Endothelial cell of umbilical vein (primary cell): ENCODE data around the gene TMEM184B. TPM values are rescaled to one million over a fixed set of nuclear protein-coding genes. Genes with fewer than 3 reads are reported as not detected.

Source experiments
- BruUV-seq: library from RNA; stranded (reverse); fragments of 400-500 nt; replicated peaks from 2 replicates; lab custom pipeline; 2021; lab: Mats Ljungman, UMichigan
- CTCF ChIA-PET: fragments of 300-600, 350-600 bp; sonication (Branson Sonifier 250); formaldehyde crosslinking; loops from one replicate; lab custom pipeline; 2021; ENCODE audit warnings: antibody characterized with exemption, inconsistent platforms; lab: Charles Lee
- POLR2A ChIA-PET: fragments of 300-600, 350-600 bp; sonication (Branson Sonifier 250); formaldehyde crosslinking; loops from one replicate; lab custom pipeline; 2021; ENCODE audit warnings: antibody characterized with exemption, inconsistent platforms; lab: Charles Lee
- DNase-seq: peaks from one replicate; pipeline ENCODE4 v3.0.0-alpha.2; 2011; ENCODE audit warnings: low read depth, low spot score
- FAIRE-seq: peaks from 2 replicates; lab custom pipeline; 2011; peaks lifted over from hg19 to GRCh38; lab: Jason Lieb, UNC
- H2AFZ ChIP-seq: 2 replicates; pipeline ENCODE4 v1.6.0; 2012; ENCODE audit warnings: low read depth, low read length, control low read depth, inconsistent platforms
- H3K27ac ChIP-seq: 2 replicates; pipeline ENCODE4 v1.5.1; 2011; ENCODE audit warnings: low read depth, mild to moderate bottlenecking, control low read depth, low read length, moderate library complexity; ENCODE audit not compliant: insufficient read depth
- H3K27me3 ChIP-seq, 2 experiments: 2 replicates each; pipeline versions ENCODE4 v1.6.0 to v1.6.1; 2011; ENCODE audit warnings: low read length in 2 of 2, mixed read lengths in 1 of 2; ENCODE audit not compliant: control insufficient read depth in 2 of 2, insufficient read depth in 2 of 2
- H3K36me3 ChIP-seq, 2 experiments: 2 replicates in 1 of 2; 3 replicates in 1 of 2; pipeline ENCODE4 v1.5.1; 2011; ENCODE audit warnings: low read length in 2 of 2, mild to moderate bottlenecking in 1 of 2, moderate library complexity in 1 of 2; ENCODE audit not compliant: control insufficient read depth in 2 of 2, insufficient read depth in 2 of 2; ENCODE audit errors: extremely low read depth in 1 of 2
- H3K4me1 ChIP-seq: 3 replicates; pipeline ENCODE4 v1.5.1; 2011; ENCODE audit warnings: mild to moderate bottlenecking, low read length; ENCODE audit not compliant: control insufficient read depth, insufficient read depth; ENCODE audit errors: extremely low read depth
- H3K4me2 ChIP-seq: 2 replicates; pipeline ENCODE4 v1.6.1; 2011; ENCODE audit warnings: low read length, control low read depth, mixed read lengths; ENCODE audit not compliant: insufficient read depth
- H3K4me3 ChIP-seq, 3 experiments: fragments of 200-600 bp in 1 of 3; sonication (generic), shearing (Covaris generic) in 1 of 3; replicated peaks in 1 of 3; 2 replicates each; pipeline ENCODE4 v1.5.1; 2011 to 2016; ENCODE audit warnings: control low read depth in 3 of 3, low read length in 3 of 3, mild to moderate bottlenecking in 2 of 3, inconsistent platforms in 1 of 3, low read depth in 1 of 3, moderate library complexity in 1 of 3; ENCODE audit not compliant: insufficient read depth in 1 of 3
- H3K79me2 ChIP-seq: 2 replicates; pipeline ENCODE4 v1.6.0; 2012; ENCODE audit warnings: low read length, inconsistent platforms; ENCODE audit not compliant: control insufficient read depth, insufficient read depth
- H3K9ac ChIP-seq: replicated peaks from 2 replicates; pipeline ENCODE3; 2011; ENCODE audit warnings: low read length, control low read depth; ENCODE audit not compliant: insufficient read depth; ENCODE audit errors: extremely low read depth
- H3K9me1 ChIP-seq: replicated peaks from 3 replicates; pipeline ENCODE4 v1.6.0; 2011; ENCODE audit warnings: mild to moderate bottlenecking, low read length; ENCODE audit not compliant: control insufficient read depth, insufficient read depth; ENCODE audit errors: extremely low read depth
- H3K9me3 ChIP-seq: replicated peaks from 2 replicates; pipeline ENCODE4 v1.5.1; 2012; ENCODE audit warnings: low read length, inconsistent platforms; ENCODE audit not compliant: control insufficient read depth, insufficient read depth
- H4K20me1 ChIP-seq: replicated peaks from 2 replicates; pipeline ENCODE3; 2011; ENCODE audit warnings: mild to moderate bottlenecking, low read length; ENCODE audit not compliant: control insufficient read depth, insufficient read depth; ENCODE audit errors: extremely low read depth
- FOS ChIP-seq: IDR thresholded peaks from 2 replicates; pipeline ENCODE4 v1.6.1; 2011; ENCODE audit warnings: mild to moderate bottlenecking, low read length, moderate library complexity, borderline replicate concordance; ENCODE audit not compliant: insufficient read depth
- GATA2 ChIP-seq: IDR thresholded peaks from 2 replicates; pipeline ENCODE4 v1.7.0; 2011; ENCODE audit warnings: low read depth, mild to moderate bottlenecking, moderate library complexity, mixed read lengths, low read length; ENCODE audit not compliant: insufficient read length, insufficient read depth
- POLR2A ChIP-seq: IDR thresholded peaks from 2 replicates; pipeline ENCODE4 v1.6.1; 2012; ENCODE audit warnings: low read depth, mild to moderate bottlenecking, control low read depth, low read length
- POLR2AphosphoS5 ChIP-seq: IDR thresholded peaks from 2 replicates; pipeline ENCODE4 v1.6.1; 2012; ENCODE audit warnings: low read depth, mild to moderate bottlenecking, control low read depth, low read length, moderate library complexity; ENCODE audit not compliant: insufficient read depth
- dilution Hi-C: fragments of 300-500 bp; cut with MboI; formaldehyde crosslinking; loops from one replicate; pipeline ENCODE4 v1.15.0; 2019; ENCODE audit warnings: low sequenced_read_pairs; ENCODE audit not compliant: extremely low pct_ligation_motif_present
- intact Hi-C: fragments of 100-400 bp; cut with micrococcal nuclease; formaldehyde crosslinking; loops from one replicate; pipeline ENCODE4 v1.10.0; 2022
- polyA plus RNA-seq, 4 experiments: library from polyadenylated mRNA; depleted of rRNA in 3 of 4; stranded (reverse) in 3 of 4; unstranded in 1 of 4; fragments of >200 nt; gene quantifications; 2 replicates each; pipeline versions ENCODE4 v1.2.1 to v1.2.3, GENCODE V29; 2011 to 2012; ENCODE audit warnings: missing spikeins in 1 of 4
- total RNA-seq: library from RNA; stranded (reverse); gene quantifications from 2 replicates; pipeline ENCODE4 v1.2.3, GENCODE V29; 2021
- TF ChIP-seq, protein P1 (sequence below): IDR thresholded peaks from 2 replicates; pipeline ENCODE4 v1.6.1; 2011; ENCODE audit not compliant: insufficient read depth, insufficient read length
- TF ChIP-seq, protein P2 (sequence below), 2 donors: IDR thresholded peaks; 1 replicate in 1 of 2; 2 replicates in 1 of 2; pipeline ENCODE4 v1.5.1; 2011; ENCODE audit warnings: low read length in 2 of 2, mild to moderate bottlenecking in 2 of 2, moderate library complexity in 2 of 2, control low read depth in 1 of 2, inconsistent platforms in 1 of 2, low read depth in 1 of 2; ENCODE audit not compliant: insufficient read depth in 1 of 2; ENCODE audit errors: extremely low read depth in 1 of 2

Gene TMEM184B
- total and polyA plus RNA-seq, 2 donors (not counting 3 experiments of a cell fraction or from before 2014, with no cell fraction given): 72.5 to 96.6 TPM

DNA sequence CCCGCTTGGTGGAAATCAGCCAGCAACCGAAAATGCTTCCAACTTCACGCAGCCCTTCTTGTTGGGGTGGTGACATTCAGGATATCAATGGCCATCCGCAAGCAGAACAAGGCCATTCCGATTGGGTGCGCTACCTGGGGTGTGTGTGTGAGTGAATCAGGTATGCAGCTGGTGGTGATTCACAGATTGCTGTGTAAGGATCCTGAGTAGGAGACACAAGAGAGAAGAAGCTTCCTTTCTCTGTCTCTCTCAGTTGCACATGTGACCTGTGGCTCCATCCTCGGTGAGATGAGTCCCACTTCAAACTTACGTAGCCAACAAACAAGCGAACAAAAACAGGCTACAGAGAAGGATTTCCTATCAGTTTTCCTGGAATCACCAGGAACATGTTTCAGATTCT is 9.6 kb upstream of the TMEM184B start:
- DNase-seq (no peak), FAIRE-seq (no peak)
- intact Hi-C loops (no loop called here), dilution Hi-C loops (no loop called here)
- H3K9me3 ChIP-seq: no peaks in the 10 kb centered on the region
- H3K4me3 ChIP-seq: no peak overlapping the region
- ChIA-PET POLR2A (no interaction called here), CTCF (interaction anchor here (0.9 to 1.2 kb wide), 2 partner anchors 20 to 230 kb away, joined by 3 to 6 read pairs; no protein-coding TSS in a partner anchor)
- no peaks in the 10 kb centered on the region for H3K9me1 ChIP-seq
- no peaks in the 10 kb centered on the region for H3K79me2 ChIP-seq
- H3K27me3 ChIP-seq: no peaks in the 10 kb centered on the region
- H2AFZ ChIP-seq: no peak overlapping the region
- BruUV-seq: no TSS peak
- TF ChIP-seq, protein P1, sequence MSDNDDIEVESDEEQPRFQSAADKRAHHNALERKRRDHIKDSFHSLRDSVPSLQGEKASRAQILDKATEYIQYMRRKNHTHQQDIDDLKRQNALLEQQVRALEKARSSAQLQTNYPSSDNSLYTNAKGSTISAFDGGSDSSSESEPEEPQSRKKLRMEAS: no peak
- TF ChIP-seq POLR2AphosphoS5: no peak
- TF ChIP-seq, protein P2, sequence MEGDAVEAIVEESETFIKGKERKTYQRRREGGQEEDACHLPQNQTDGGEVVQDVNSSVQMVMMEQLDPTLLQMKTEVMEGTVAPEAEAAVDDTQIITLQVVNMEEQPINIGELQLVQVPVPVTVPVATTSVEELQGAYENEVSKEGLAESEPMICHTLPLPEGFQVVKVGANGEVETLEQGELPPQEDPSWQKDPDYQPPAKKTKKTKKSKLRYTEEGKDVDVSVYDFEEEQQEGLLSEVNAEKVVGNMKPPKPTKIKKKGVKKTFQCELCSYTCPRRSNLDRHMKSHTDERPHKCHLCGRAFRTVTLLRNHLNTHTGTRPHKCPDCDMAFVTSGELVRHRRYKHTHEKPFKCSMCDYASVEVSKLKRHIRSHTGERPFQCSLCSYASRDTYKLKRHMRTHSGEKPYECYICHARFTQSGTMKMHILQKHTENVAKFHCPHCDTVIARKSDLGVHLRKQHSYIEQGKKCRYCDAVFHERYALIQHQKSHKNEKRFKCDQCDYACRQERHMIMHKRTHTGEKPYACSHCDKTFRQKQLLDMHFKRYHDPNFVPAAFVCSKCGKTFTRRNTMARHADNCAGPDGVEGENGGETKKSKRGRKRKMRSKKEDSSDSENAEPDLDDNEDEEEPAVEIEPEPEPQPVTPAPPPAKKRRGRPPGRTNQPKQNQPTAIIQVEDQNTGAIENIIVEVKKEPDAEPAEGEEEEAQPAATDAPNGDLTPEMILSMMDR (IDR thresholded peaks at IDR 0.05; ENCODE audit: extremely low read depth in 1 of 2, insufficient read depth in 1 of 2, low read depth in 1 of 2, low read length in 2 of 2): no peak
- TF ChIP-seq POLR2A: no peak
- TF ChIP-seq FOS: no peak
- no peak for TF ChIP-seq GATA2
- H3K36me3 ChIP-seq: no peaks in the 10 kb centered on the region
- H3K4me1 ChIP-seq: peaks cover 3% of the 10 kb centered on the region
- no peak overlapping the region for H3K9ac ChIP-seq
- no peaks in the 10 kb centered on the region for H4K20me1 ChIP-seq
- H3K4me2 ChIP-seq: no peak overlapping the region
- no peak overlapping the region for H3K27ac ChIP-seq
